CD4-positive, alpha-beta T cell treated with Interleukin-12 subunit alpha and Interleukin-12 subunit beta, for 1 hour (primary cell): ENCODE results near the gene GUCA1A.

ENCODE experiments used
- DNase-seq: peaks from one replicate; pipeline ENCODE4 v3.0.0-alpha.2; 2020

Gene GUCA1A

GRCh38 chr6:42173101-42173500, at the start of gene GUCA1A:
TSS of gene GUCA1A (plus strand) at chr6:42173364. CDS start at chr6:42173614, 250 bp downstream.
- DNase-seq = no peak

- no peak for DNase-seq
Observed at GRCh38 chr6:42123379-42124103, 49.6 kb upstream of the GUCA1A start.

- no peak for DNase-seq
Observed at GRCh38 chr6:42124223-42124836, 48.8 kb upstream of the GUCA1A start.

- no peak for DNase-seq
Observed at GRCh38 chr6:42125231-42125630, 47.9 kb upstream of the GUCA1A start.

GRCh38 chr6:42125663-42126062, 47.5 kb upstream of the GUCA1A start:
- DNase-seq = no peak

GRCh38 chr6:42128460-42129359, 44.5 kb upstream of the GUCA1A start:
- DNase-seq = no peak

GRCh38 chr6:42129360-42129676, 43.8 kb upstream of the GUCA1A start:
- no peak for DNase-seq

GRCh38 chr6:42131531-42131930, 41.6 kb upstream of the GUCA1A start:
- DNase-seq = no peak

- no peak for DNase-seq
Observed at GRCh38 chr6:42133926-42134325, 39.2 kb upstream of the GUCA1A start.

GRCh38 chr6:42135161-42135560, 38.0 kb upstream of the GUCA1A start:
- no peak for DNase-seq

- DNase-seq = no peak
Observed at GRCh38 chr6:42135722-42136121, 37.4 kb upstream of the GUCA1A start.

- DNase-seq = no peak
Observed at GRCh38 chr6:42136508-42137193, 36.5 kb upstream of the GUCA1A start.

- no peak for DNase-seq
Observed at GRCh38 chr6:42137194-42137753, 35.9 kb upstream of the GUCA1A start.

GRCh38 chr6:42138190-42138589, 35.0 kb upstream of the GUCA1A start:
- no peak for DNase-seq

- DNase-seq = no peak
Observed at GRCh38 chr6:42138630-42139619, 34.2 kb upstream of the GUCA1A start.

GRCh38 chr6:42140032-42140431, 33.1 kb upstream of the GUCA1A start:
- DNase-seq = no peak

- DNase-seq = no peak
Observed at GRCh38 chr6:42140756-42141602, 32.2 kb upstream of the GUCA1A start.

GRCh38 chr6:42141603-42142117, 31.5 kb upstream of the GUCA1A start:
- DNase-seq = no peak

- no peak for DNase-seq
Observed at GRCh38 chr6:42142118-42142835, 30.9 kb upstream of the GUCA1A start, which contains the start of gene C6orf132. TSS of gene C6orf132 (minus strand) at chr6:42142620. CDS start at chr6:42142444, 176 bp downstream.
